ENCODE measurements around the gene CC2D2B. TPM values are rescaled to one million over a fixed set of nuclear protein-coding genes. Genes with fewer than 3 reads are reported as not detected.
"Not testable (repeated sequence)": the region's sequence is repeated elsewhere in the genome, so short reads cannot be mapped to it uniquely, and the experiment has no call there.

Gene CC2D2B
- total and polyA plus RNA-seq, 4 donors: 2.8 to 4.2 (median 3.1) TPM

- H3K27ac ChIP-seq (ENCODE audit: low read depth, low read length): no peak overlapping the region
- no peak for DNase-seq (ENCODE audit: low read depth in 4 of 6, low spot score in 6 of 6)
- H3K9me3 ChIP-seq (ENCODE audit: control insufficient read depth, insufficient read depth, low read length): no peaks in the 10 kb centered on the region
- no peaks in the 10 kb centered on the region for H3K27me3 ChIP-seq (ENCODE audit: control insufficient read depth, insufficient read depth, low read length)
- WGBS (ENCODE audit: insufficient coverage): 100% methylated on average over 2 of the region's 2 CpGs
- peaks cover 3% of the 10 kb centered on the region for H3K36me3 ChIP-seq (ENCODE audit: control insufficient read depth, insufficient read depth, low read length)
- H3K4me1 ChIP-seq (ENCODE audit: control insufficient read depth, insufficient read depth, low read length): no peaks in the 10 kb centered on the region
- H3K4me3 ChIP-seq (ENCODE audit: low read depth, low read length): no peak overlapping the region
Measured at GRCh38 chr10:95872158-95872711, 35.5 kb upstream of the CC2D2B start.

- H3K27me3 ChIP-seq (ENCODE audit: control insufficient read depth, insufficient read depth, low read length): no peaks in the 10 kb centered on the region
- H3K36me3 ChIP-seq (ENCODE audit: control insufficient read depth, insufficient read depth, low read length): peaks cover 3% of the 10 kb centered on the region
- no peak for DNase-seq (ENCODE audit: low read depth in 4 of 6, low spot score in 6 of 6)
- H3K27ac ChIP-seq (ENCODE audit: low read depth, low read length): no peak overlapping the region
- no peaks in the 10 kb centered on the region for H3K9me3 ChIP-seq (ENCODE audit: control insufficient read depth, insufficient read depth, low read length)
- no peak overlapping the region for H3K4me3 ChIP-seq (ENCODE audit: low read depth, low read length)
- WGBS (ENCODE audit: insufficient coverage): 96% methylated on average over 2 of the region's 2 CpGs
- no peaks in the 10 kb centered on the region for H3K4me1 ChIP-seq (ENCODE audit: control insufficient read depth, insufficient read depth, low read length)
Measured at GRCh38 chr10:95873139-95873538, 34.6 kb upstream of the CC2D2B start.

GRCh38 chr10:95873651-95874050 is 34.1 kb upstream of the CC2D2B start:
- H3K9me3 ChIP-seq (ENCODE audit: control insufficient read depth, insufficient read depth, low read length): no peaks in the 10 kb centered on the region
- no peak overlapping the region for H3K4me3 ChIP-seq (ENCODE audit: low read depth, low read length)
- H3K36me3 ChIP-seq (ENCODE audit: control insufficient read depth, insufficient read depth, low read length): peaks cover 3% of the 10 kb centered on the region

GRCh38 chr10:95874783-95875182 is 33.0 kb upstream of the CC2D2B start:
- H3K4me3 ChIP-seq (ENCODE audit: low read depth, low read length); H3K27me3 ChIP-seq (ENCODE audit: control insufficient read depth, insufficient read depth, low read length); H3K9me3 ChIP-seq (ENCODE audit: control insufficient read depth, insufficient read depth, low read length); H3K4me1 ChIP-seq (ENCODE audit: control insufficient read depth, insufficient read depth, low read length); H3K27ac ChIP-seq (ENCODE audit: low read depth, low read length); DNase-seq (ENCODE audit: low read depth in 4 of 6, low spot score in 6 of 6); H3K36me3 ChIP-seq (ENCODE audit: control insufficient read depth, insufficient read depth, low read length): not testable (repeated sequence)

More at GRCh38 chr10:95873651-95874050, 34.1 kb upstream of the CC2D2B start:
- H3K27me3 ChIP-seq (ENCODE audit: control insufficient read depth, insufficient read depth, low read length): no peaks in the 10 kb centered on the region
- no peak for DNase-seq (ENCODE audit: low read depth in 4 of 6, low spot score in 6 of 6)
- WGBS (ENCODE audit: insufficient coverage): 100% methylated on average over 2 of the region's 4 CpGs
- no peak overlapping the region for H3K27ac ChIP-seq (ENCODE audit: low read depth, low read length)
- no peaks in the 10 kb centered on the region for H3K4me1 ChIP-seq (ENCODE audit: control insufficient read depth, insufficient read depth, low read length)

- no peak overlapping the region for H3K27ac ChIP-seq (ENCODE audit: low read depth, low read length)
- no peaks in the 10 kb centered on the region for H3K27me3 ChIP-seq (ENCODE audit: control insufficient read depth, insufficient read depth, low read length)
- DNase-seq (ENCODE audit: low read depth in 4 of 6, low spot score in 6 of 6): no peak
- no peaks in the 10 kb centered on the region for H3K9me3 ChIP-seq (ENCODE audit: control insufficient read depth, insufficient read depth, low read length)
- H3K4me3 ChIP-seq (ENCODE audit: low read depth, low read length): no peak overlapping the region
- H3K4me1 ChIP-seq (ENCODE audit: control insufficient read depth, insufficient read depth, low read length): no peaks in the 10 kb centered on the region
- no CpG with 5 or more reads among the region's 1 CpG for WGBS (ENCODE audit: insufficient coverage)
- peaks cover 3% of the 10 kb centered on the region for H3K36me3 ChIP-seq (ENCODE audit: control insufficient read depth, insufficient read depth, low read length)
Measured at GRCh38 chr10:95876756-95877155, 31.0 kb upstream of the CC2D2B start.

GRCh38 chr10:95877881-95878280 is 29.9 kb upstream of the CC2D2B start:
- no peaks in the 10 kb centered on the region for H3K9me3 ChIP-seq (ENCODE audit: control insufficient read depth, insufficient read depth, low read length)
- no peak for DNase-seq (ENCODE audit: low read depth in 4 of 6, low spot score in 6 of 6)
- peaks cover 3% of the 10 kb centered on the region for H3K36me3 ChIP-seq (ENCODE audit: control insufficient read depth, insufficient read depth, low read length)
- no peak overlapping the region for H3K27ac ChIP-seq (ENCODE audit: low read depth, low read length)
- H3K4me1 ChIP-seq (ENCODE audit: control insufficient read depth, insufficient read depth, low read length): no peaks in the 10 kb centered on the region
- H3K27me3 ChIP-seq (ENCODE audit: control insufficient read depth, insufficient read depth, low read length): no peaks in the 10 kb centered on the region
- no peak overlapping the region for H3K4me3 ChIP-seq (ENCODE audit: low read depth, low read length)

GRCh38 chr10:95880704-95881103 is 27.1 kb upstream of the CC2D2B start:
- no peaks in the 10 kb centered on the region for H3K4me1 ChIP-seq (ENCODE audit: control insufficient read depth, insufficient read depth, low read length)
- no peak overlapping the region for H3K27ac ChIP-seq (ENCODE audit: low read depth, low read length)
- WGBS (ENCODE audit: insufficient coverage): 60% methylated on average over 1 of the region's 2 CpGs
- H3K4me3 ChIP-seq (ENCODE audit: low read depth, low read length): no peak overlapping the region
- peaks cover 3% of the 10 kb centered on the region for H3K36me3 ChIP-seq (ENCODE audit: control insufficient read depth, insufficient read depth, low read length)
- H3K27me3 ChIP-seq (ENCODE audit: control insufficient read depth, insufficient read depth, low read length): no peaks in the 10 kb centered on the region
- no peak for DNase-seq (ENCODE audit: low read depth in 4 of 6, low spot score in 6 of 6)
- H3K9me3 ChIP-seq (ENCODE audit: control insufficient read depth, insufficient read depth, low read length): no peaks in the 10 kb centered on the region

- Histone ChIP-seq H3K36me3 (ENCODE audit: control insufficient read depth, insufficient read depth, low read length) (peaks cover 3% of the 10 kb centered on the region), H3K4me1 (ENCODE audit: control insufficient read depth, insufficient read depth, low read length) (no peaks in the 10 kb centered on the region), H3K4me3 (ENCODE audit: low read depth, low read length) (no peak overlapping the region), H3K27me3 (ENCODE audit: control insufficient read depth, insufficient read depth, low read length) (no peaks in the 10 kb centered on the region), H3K27ac (ENCODE audit: low read depth, low read length) (no peak overlapping the region), H3K9me3 (ENCODE audit: control insufficient read depth, insufficient read depth, low read length) (no peaks in the 10 kb centered on the region)
- no peak for DNase-seq (ENCODE audit: low read depth in 4 of 6, low spot score in 6 of 6)
Measured at GRCh38 chr10:95881316-95881715, 26.5 kb upstream of the CC2D2B start.

GRCh38 chr10:95889830-95890229 is 17.9 kb upstream of the CC2D2B start:
- no peak for DNase-seq (ENCODE audit: low read depth in 4 of 6, low spot score in 6 of 6)
- no peaks in the 10 kb centered on the region for H3K27me3 ChIP-seq (ENCODE audit: control insufficient read depth, insufficient read depth, low read length)
- peaks cover 6% of the 10 kb centered on the region for H3K36me3 ChIP-seq (ENCODE audit: control insufficient read depth, insufficient read depth, low read length)
- H3K9me3 ChIP-seq (ENCODE audit: control insufficient read depth, insufficient read depth, low read length): no peaks in the 10 kb centered on the region
- H3K4me3 ChIP-seq (ENCODE audit: low read depth, low read length): no peak overlapping the region
- no CpG with 5 or more reads among the region's 2 CpGs for WGBS (ENCODE audit: insufficient coverage)
- no peak overlapping the region for H3K27ac ChIP-seq (ENCODE audit: low read depth, low read length)
- no peaks in the 10 kb centered on the region for H3K4me1 ChIP-seq (ENCODE audit: control insufficient read depth, insufficient read depth, low read length)

GRCh38 chr10:95896071-95896850 is 11.5 kb upstream of the CC2D2B start:
- WGBS (ENCODE audit: insufficient coverage): 98% methylated on average over 3 of the region's 4 CpGs
- Histone ChIP-seq H3K9me3 (ENCODE audit: control insufficient read depth, insufficient read depth, low read length) (no peaks in the 10 kb centered on the region), H3K36me3 (ENCODE audit: control insufficient read depth, insufficient read depth, low read length) (peaks cover 5% of the 10 kb centered on the region), H3K4me1 (ENCODE audit: control insufficient read depth, insufficient read depth, low read length) (no peaks in the 10 kb centered on the region), H3K4me3 (ENCODE audit: low read depth, low read length) (no peak overlapping the region), H3K27me3 (ENCODE audit: control insufficient read depth, insufficient read depth, low read length) (no peaks in the 10 kb centered on the region), H3K27ac (ENCODE audit: low read depth, low read length) (no peak overlapping the region)
- no peak for DNase-seq (ENCODE audit: low read depth in 4 of 6, low spot score in 6 of 6)

Measured in spinal cord (tissue), 10 donors.